Endothelial cell of umbilical vein (primary cell): ENCODE data around the gene ANGEL2. TPM values are rescaled to one million over a fixed set of nuclear protein-coding genes. Genes with fewer than 3 reads are reported as not detected.

Experiments used
- BruUV-seq: library from RNA; stranded (reverse); fragments of 400-500 nt; replicated peaks from 2 replicates; lab custom pipeline; 2021; lab: Mats Ljungman, UMichigan
- CTCF ChIA-PET: fragments of 300-600, 350-600 bp; sonication (Branson Sonifier 250); formaldehyde crosslinking; loops from one replicate; lab custom pipeline; 2021; ENCODE audit warnings: antibody characterized with exemption, inconsistent platforms; lab: Charles Lee
- POLR2A ChIA-PET: fragments of 300-600, 350-600 bp; sonication (Branson Sonifier 250); formaldehyde crosslinking; loops from one replicate; lab custom pipeline; 2021; ENCODE audit warnings: antibody characterized with exemption, inconsistent platforms; lab: Charles Lee
- DNase-seq: peaks from one replicate; pipeline ENCODE4 v3.0.0-alpha.2; 2011; ENCODE audit warnings: low read depth, low spot score
- FAIRE-seq: peaks from 2 replicates; lab custom pipeline; 2011; peaks lifted over from hg19 to GRCh38; lab: Jason Lieb, UNC
- H2AFZ ChIP-seq: 2 replicates; pipeline ENCODE4 v1.6.0; 2012; ENCODE audit warnings: low read depth, low read length, control low read depth, inconsistent platforms
- H3K27ac ChIP-seq: 2 replicates; pipeline ENCODE4 v1.5.1; 2011; ENCODE audit warnings: low read depth, mild to moderate bottlenecking, control low read depth, low read length, moderate library complexity; ENCODE audit not compliant: insufficient read depth
- H3K27me3 ChIP-seq, 2 experiments: 2 replicates each; pipeline versions ENCODE4 v1.6.0 to v1.6.1; 2011; ENCODE audit warnings: low read length in 2 of 2, mixed read lengths in 1 of 2; ENCODE audit not compliant: control insufficient read depth in 2 of 2, insufficient read depth in 2 of 2
- H3K36me3 ChIP-seq, 2 experiments: 2 replicates in 1 of 2; 3 replicates in 1 of 2; pipeline ENCODE4 v1.5.1; 2011; ENCODE audit warnings: low read length in 2 of 2, mild to moderate bottlenecking in 1 of 2, moderate library complexity in 1 of 2; ENCODE audit not compliant: control insufficient read depth in 2 of 2, insufficient read depth in 2 of 2; ENCODE audit errors: extremely low read depth in 1 of 2
- H3K4me1 ChIP-seq: 3 replicates; pipeline ENCODE4 v1.5.1; 2011; ENCODE audit warnings: mild to moderate bottlenecking, low read length; ENCODE audit not compliant: control insufficient read depth, insufficient read depth; ENCODE audit errors: extremely low read depth
- H3K4me2 ChIP-seq: 2 replicates; pipeline ENCODE4 v1.6.1; 2011; ENCODE audit warnings: low read length, control low read depth, mixed read lengths; ENCODE audit not compliant: insufficient read depth
- H3K4me3 ChIP-seq, 3 experiments: fragments of 200-600 bp in 1 of 3; sonication (generic), shearing (Covaris generic) in 1 of 3; replicated peaks in 1 of 3; 2 replicates each; pipeline ENCODE4 v1.5.1; 2011 to 2016; ENCODE audit warnings: control low read depth in 3 of 3, low read length in 3 of 3, mild to moderate bottlenecking in 2 of 3, inconsistent platforms in 1 of 3, low read depth in 1 of 3, moderate library complexity in 1 of 3; ENCODE audit not compliant: insufficient read depth in 1 of 3
- H3K79me2 ChIP-seq: 2 replicates; pipeline ENCODE4 v1.6.0; 2012; ENCODE audit warnings: low read length, inconsistent platforms; ENCODE audit not compliant: control insufficient read depth, insufficient read depth
- H3K9ac ChIP-seq: replicated peaks from 2 replicates; pipeline ENCODE3; 2011; ENCODE audit warnings: low read length, control low read depth; ENCODE audit not compliant: insufficient read depth; ENCODE audit errors: extremely low read depth
- H3K9me1 ChIP-seq: replicated peaks from 3 replicates; pipeline ENCODE4 v1.6.0; 2011; ENCODE audit warnings: mild to moderate bottlenecking, low read length; ENCODE audit not compliant: control insufficient read depth, insufficient read depth; ENCODE audit errors: extremely low read depth
- H3K9me3 ChIP-seq: replicated peaks from 2 replicates; pipeline ENCODE4 v1.5.1; 2012; ENCODE audit warnings: low read length, inconsistent platforms; ENCODE audit not compliant: control insufficient read depth, insufficient read depth
- H4K20me1 ChIP-seq: replicated peaks from 2 replicates; pipeline ENCODE3; 2011; ENCODE audit warnings: mild to moderate bottlenecking, low read length; ENCODE audit not compliant: control insufficient read depth, insufficient read depth; ENCODE audit errors: extremely low read depth
- EZH2 ChIP-seq: IDR thresholded peaks from 2 replicates; pipeline ENCODE4 v1.6.1; 2012; ENCODE audit warnings: borderline replicate concordance, low read depth, mild to moderate bottlenecking, moderate library complexity, low read length, inconsistent platforms; ENCODE audit not compliant: severe bottlenecking
- FOS ChIP-seq: IDR thresholded peaks from 2 replicates; pipeline ENCODE4 v1.6.1; 2011; ENCODE audit warnings: mild to moderate bottlenecking, low read length, moderate library complexity, borderline replicate concordance; ENCODE audit not compliant: insufficient read depth
- GATA2 ChIP-seq: IDR thresholded peaks from 2 replicates; pipeline ENCODE4 v1.7.0; 2011; ENCODE audit warnings: low read depth, mild to moderate bottlenecking, moderate library complexity, mixed read lengths, low read length; ENCODE audit not compliant: insufficient read length, insufficient read depth
- JUN ChIP-seq: IDR thresholded peaks from 2 replicates; pipeline ENCODE4 v1.6.1; 2011; ENCODE audit warnings: borderline replicate concordance, low read depth; ENCODE audit not compliant: insufficient read length, insufficient read depth
- MYC ChIP-seq: IDR thresholded peaks from one replicate; pipeline ENCODE4 v1.6.1; 2011; ENCODE audit warnings: mild to moderate bottlenecking, low read depth, low read length
- POLR2A ChIP-seq: IDR thresholded peaks from 2 replicates; pipeline ENCODE4 v1.6.1; 2012; ENCODE audit warnings: low read depth, mild to moderate bottlenecking, control low read depth, low read length
- POLR2AphosphoS5 ChIP-seq: IDR thresholded peaks from 2 replicates; pipeline ENCODE4 v1.6.1; 2012; ENCODE audit warnings: low read depth, mild to moderate bottlenecking, control low read depth, low read length, moderate library complexity; ENCODE audit not compliant: insufficient read depth
- dilution Hi-C: fragments of 300-500 bp; cut with MboI; formaldehyde crosslinking; loops from one replicate; pipeline ENCODE4 v1.15.0; 2019; ENCODE audit warnings: low sequenced_read_pairs; ENCODE audit not compliant: extremely low pct_ligation_motif_present
- intact Hi-C: fragments of 100-400 bp; cut with micrococcal nuclease; formaldehyde crosslinking; loops from one replicate; pipeline ENCODE4 v1.10.0; 2022
- polyA plus RNA-seq, 4 experiments: library from polyadenylated mRNA; depleted of rRNA in 3 of 4; stranded (reverse) in 3 of 4; unstranded in 1 of 4; fragments of >200 nt; gene quantifications; 2 replicates each; pipeline versions ENCODE4 v1.2.1 to v1.2.3, GENCODE V29; 2011 to 2012; ENCODE audit warnings: missing spikeins in 1 of 4
- total RNA-seq: library from RNA; stranded (reverse); gene quantifications from 2 replicates; pipeline ENCODE4 v1.2.3, GENCODE V29; 2021
- TF ChIP-seq, protein P1 (sequence below), 2 donors: IDR thresholded peaks; 1 replicate in 1 of 2; 2 replicates in 1 of 2; pipeline ENCODE4 v1.5.1; 2011; ENCODE audit warnings: low read length in 2 of 2, mild to moderate bottlenecking in 2 of 2, moderate library complexity in 2 of 2, control low read depth in 1 of 2, inconsistent platforms in 1 of 2, low read depth in 1 of 2; ENCODE audit not compliant: insufficient read depth in 1 of 2; ENCODE audit errors: extremely low read depth in 1 of 2
- TF ChIP-seq, protein P2 (sequence below): IDR thresholded peaks from 2 replicates; pipeline ENCODE4 v1.6.1; 2011; ENCODE audit not compliant: insufficient read depth, insufficient read length

The ANGEL2 gene
- total and polyA plus RNA-seq, 2 donors (not counting 3 experiments of a cell fraction or from before 2014, with no cell fraction given), result 11.9 to 39.1 TPM

DNA sequence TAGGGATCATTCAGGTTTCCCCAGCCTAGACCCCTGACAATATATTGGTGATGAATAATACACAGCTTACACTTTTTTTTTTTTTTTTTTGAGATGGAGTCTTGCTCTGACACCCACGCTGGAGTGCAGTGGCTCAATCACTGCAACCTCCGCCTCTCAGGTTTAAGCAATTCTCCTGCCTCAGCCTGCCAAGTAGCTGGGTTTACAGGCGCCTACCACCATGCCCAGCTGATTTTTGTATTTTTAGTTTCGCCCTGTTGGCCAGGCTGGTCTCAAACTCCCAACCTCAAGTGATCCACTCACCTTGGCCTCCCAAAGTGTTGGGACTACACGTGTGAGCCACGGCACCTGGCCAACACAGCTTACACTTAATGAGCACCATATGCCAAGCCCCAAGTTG lies 58.1 kb downstream of the ANGEL2 start:
- H3K27ac ChIP-seq, result no peak overlapping the region
- H3K27me3 ChIP-seq, result peaks cover 3 to 6% of the 10 kb centered on the region in 2 experiments
- no peaks in the 10 kb centered on the region for H3K36me3 ChIP-seq
- ChIA-PET POLR2A (no interaction called here), CTCF (interaction anchor here (1.1 to 2.1 kb wide), 3 partner anchors 10 to 207 kb away, joined by 3 to 14 read pairs (median 5); no protein-coding TSS in a partner anchor)
- TF ChIP-seq POLR2A (no peak), GATA2 (no peak), FOS (no peak), POLR2AphosphoS5 (no peak), MYC (no peak), EZH2 (no peak), JUN (no peak)
- TF ChIP-seq, protein P1, sequence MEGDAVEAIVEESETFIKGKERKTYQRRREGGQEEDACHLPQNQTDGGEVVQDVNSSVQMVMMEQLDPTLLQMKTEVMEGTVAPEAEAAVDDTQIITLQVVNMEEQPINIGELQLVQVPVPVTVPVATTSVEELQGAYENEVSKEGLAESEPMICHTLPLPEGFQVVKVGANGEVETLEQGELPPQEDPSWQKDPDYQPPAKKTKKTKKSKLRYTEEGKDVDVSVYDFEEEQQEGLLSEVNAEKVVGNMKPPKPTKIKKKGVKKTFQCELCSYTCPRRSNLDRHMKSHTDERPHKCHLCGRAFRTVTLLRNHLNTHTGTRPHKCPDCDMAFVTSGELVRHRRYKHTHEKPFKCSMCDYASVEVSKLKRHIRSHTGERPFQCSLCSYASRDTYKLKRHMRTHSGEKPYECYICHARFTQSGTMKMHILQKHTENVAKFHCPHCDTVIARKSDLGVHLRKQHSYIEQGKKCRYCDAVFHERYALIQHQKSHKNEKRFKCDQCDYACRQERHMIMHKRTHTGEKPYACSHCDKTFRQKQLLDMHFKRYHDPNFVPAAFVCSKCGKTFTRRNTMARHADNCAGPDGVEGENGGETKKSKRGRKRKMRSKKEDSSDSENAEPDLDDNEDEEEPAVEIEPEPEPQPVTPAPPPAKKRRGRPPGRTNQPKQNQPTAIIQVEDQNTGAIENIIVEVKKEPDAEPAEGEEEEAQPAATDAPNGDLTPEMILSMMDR (IDR thresholded peaks at IDR 0.05; ENCODE audit: extremely low read depth in 1 of 2, insufficient read depth in 1 of 2, low read depth in 1 of 2, low read length in 2 of 2), result no peak
- TF ChIP-seq, protein P2, sequence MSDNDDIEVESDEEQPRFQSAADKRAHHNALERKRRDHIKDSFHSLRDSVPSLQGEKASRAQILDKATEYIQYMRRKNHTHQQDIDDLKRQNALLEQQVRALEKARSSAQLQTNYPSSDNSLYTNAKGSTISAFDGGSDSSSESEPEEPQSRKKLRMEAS, result no peak
- no peaks in the 10 kb centered on the region for H4K20me1 ChIP-seq
- FAIRE-seq (no peak), DNase-seq (no peak)
- H3K9ac ChIP-seq, result no peak overlapping the region
- BruUV-seq, result no TSS peak
- dilution Hi-C loops (no loop called here), intact Hi-C loops (no loop called here)
- H2AFZ ChIP-seq, result no peak overlapping the region
- no peaks in the 10 kb centered on the region for H3K9me3 ChIP-seq
- no peak overlapping the region for H3K4me3 ChIP-seq
- H3K4me2 ChIP-seq, result no peak overlapping the region
- H3K9me1 ChIP-seq, result no peaks in the 10 kb centered on the region
- no peaks in the 10 kb centered on the region for H3K4me1 ChIP-seq
- no peaks in the 10 kb centered on the region for H3K79me2 ChIP-seq
